ENCODE measurements around the gene COL18A1. TPM values are rescaled to one million over a fixed set of nuclear protein-coding genes. Genes with fewer than 3 reads are reported as not detected.
A peak's percentile ranks its signal among the peaks of the same experiment; 100 is the strongest.

The COL18A1 gene
- total RNA-seq, 1 donor from 2014 or later, result 52.6 TPM

GRCh38 chr21:45478115-45478801 lies 73.3 kb downstream of the COL18A1 start:
- Mint-ChIP-seq H3K36me3 (peaks cover 18% of the 10 kb centered on the region), H3K27me3 (ENCODE audit: insufficient read depth, low read depth) (peaks cover 3% of the 10 kb centered on the region), H3K27ac (peak overlapping the region; percentile 92), H3K4me1 (peaks cover 11% of the 10 kb centered on the region), H3K4me3 (no peak overlapping the region), H3K9me3 (no peaks in the 10 kb centered on the region)
- peak; percentile 73 for DNase-seq (ENCODE audit: low spot score)
- Histone ChIP-seq H3K27me3 (no peaks in the 10 kb centered on the region), H2AFZ (replicated peaks) (no peak overlapping the region), H3K36me3 (no peaks in the 10 kb centered on the region), H4K20me1 (ENCODE audit: low read depth) (peaks cover 3% of the 10 kb centered on the region), H3K4me2 (no peak overlapping the region), H3K27ac (no peak overlapping the region), H3K4me3 (no peak overlapping the region), H3K9ac (no peak overlapping the region), H3K4me1 (no peaks in the 10 kb centered on the region), H3K79me2 (ENCODE audit: low read depth) (peaks cover 3% of the 10 kb centered on the region), H3K9me3 (ENCODE audit: low read depth) (no peaks in the 10 kb centered on the region), H3F3A (ENCODE audit: low read depth) (peaks cover 18% of the 10 kb centered on the region)
- TF ChIP-seq, protein P1, sequence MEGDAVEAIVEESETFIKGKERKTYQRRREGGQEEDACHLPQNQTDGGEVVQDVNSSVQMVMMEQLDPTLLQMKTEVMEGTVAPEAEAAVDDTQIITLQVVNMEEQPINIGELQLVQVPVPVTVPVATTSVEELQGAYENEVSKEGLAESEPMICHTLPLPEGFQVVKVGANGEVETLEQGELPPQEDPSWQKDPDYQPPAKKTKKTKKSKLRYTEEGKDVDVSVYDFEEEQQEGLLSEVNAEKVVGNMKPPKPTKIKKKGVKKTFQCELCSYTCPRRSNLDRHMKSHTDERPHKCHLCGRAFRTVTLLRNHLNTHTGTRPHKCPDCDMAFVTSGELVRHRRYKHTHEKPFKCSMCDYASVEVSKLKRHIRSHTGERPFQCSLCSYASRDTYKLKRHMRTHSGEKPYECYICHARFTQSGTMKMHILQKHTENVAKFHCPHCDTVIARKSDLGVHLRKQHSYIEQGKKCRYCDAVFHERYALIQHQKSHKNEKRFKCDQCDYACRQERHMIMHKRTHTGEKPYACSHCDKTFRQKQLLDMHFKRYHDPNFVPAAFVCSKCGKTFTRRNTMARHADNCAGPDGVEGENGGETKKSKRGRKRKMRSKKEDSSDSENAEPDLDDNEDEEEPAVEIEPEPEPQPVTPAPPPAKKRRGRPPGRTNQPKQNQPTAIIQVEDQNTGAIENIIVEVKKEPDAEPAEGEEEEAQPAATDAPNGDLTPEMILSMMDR (IDR thresholded peaks at IDR 0.05), result peak; percentile 69
- TF ChIP-seq EZH2 (IDR thresholded peaks at IDR 0.05), result no peak

GRCh38 chr21:45478816-45479669 lies 74.1 kb downstream of the COL18A1 start:
- Histone ChIP-seq H2AFZ (replicated peaks) (no peak overlapping the region), H3K9ac (no peak overlapping the region), H3K27me3 (no peaks in the 10 kb centered on the region), H3K4me1 (no peaks in the 10 kb centered on the region), H3K27ac (no peak overlapping the region), H3K36me3 (no peaks in the 10 kb centered on the region), H3F3A (ENCODE audit: low read depth) (peaks cover 16% of the 10 kb centered on the region), H3K79me2 (ENCODE audit: low read depth) (no peaks in the 10 kb centered on the region), H3K9me3 (ENCODE audit: low read depth) (no peaks in the 10 kb centered on the region), H3K4me2 (no peak overlapping the region), H3K4me3 (no peak overlapping the region), H4K20me1 (ENCODE audit: low read depth) (no peaks in the 10 kb centered on the region)
- Mint-ChIP-seq H3K4me1 (peaks cover 11% of the 10 kb centered on the region), H3K36me3 (peaks cover 19% of the 10 kb centered on the region), H3K27me3 (ENCODE audit: insufficient read depth, low read depth) (peaks cover 3% of the 10 kb centered on the region), H3K9me3 (no peaks in the 10 kb centered on the region), H3K27ac (no peak overlapping the region), H3K4me3 (peak overlapping the region; percentile 0)
- TF ChIP-seq, protein P1 (IDR thresholded peaks at IDR 0.05), result no peak
- DNase-seq (ENCODE audit: low spot score), result no peak

GRCh38 chr21:45479691-45480675 lies 75.0 kb downstream of the COL18A1 start:
- H3K4me1 Mint-ChIP-seq, result peaks cover 8% of the 10 kb centered on the region
- H3F3A ChIP-seq (ENCODE audit: low read depth), result peaks cover 12% of the 10 kb centered on the region
- no peak overlapping the region for H3K27ac ChIP-seq
- peaks cover 23% of the 10 kb centered on the region for H3K36me3 Mint-ChIP-seq
- H4K20me1 ChIP-seq (ENCODE audit: low read depth), result no peaks in the 10 kb centered on the region
- H3K36me3 ChIP-seq, result no peaks in the 10 kb centered on the region
- H3K4me1 ChIP-seq, result no peaks in the 10 kb centered on the region
- H3K27ac Mint-ChIP-seq, result no peak overlapping the region
- H3K9me3 Mint-ChIP-seq, result no peaks in the 10 kb centered on the region
- no peaks in the 10 kb centered on the region for H3K27me3 ChIP-seq
- no peaks in the 10 kb centered on the region for H3K9me3 ChIP-seq (ENCODE audit: low read depth)
- no peak for DNase-seq (ENCODE audit: low spot score)
- H3K4me3 ChIP-seq, result no peak overlapping the region
- H3K9ac ChIP-seq, result no peak overlapping the region
- TF ChIP-seq EZH2phosphoT487 (IDR thresholded peaks at IDR 0.05) (no peak), EZH2 (IDR thresholded peaks at IDR 0.05) (no peak)
- TF ChIP-seq, protein P1 (IDR thresholded peaks at IDR 0.05), result no peak
- H3K79me2 ChIP-seq (ENCODE audit: low read depth), result no peaks in the 10 kb centered on the region
- no peak overlapping the region for H3K4me3 Mint-ChIP-seq
- no peak overlapping the region for H2AFZ ChIP-seq (replicated peaks)
- peaks cover 3% of the 10 kb centered on the region for H3K27me3 Mint-ChIP-seq (ENCODE audit: insufficient read depth, low read depth)
- no peak overlapping the region for H3K4me2 ChIP-seq
